Fibroblast of peridontal ligament (primary cell): Measurements from ENCODE around the gene PTGIS.

Experiments used
- DNase-seq: peaks from one replicate; pipeline ENCODE4 v3.0.0-alpha.2; 2010; ENCODE audit errors: extremely low read depth

Gene PTGIS

DNA sequence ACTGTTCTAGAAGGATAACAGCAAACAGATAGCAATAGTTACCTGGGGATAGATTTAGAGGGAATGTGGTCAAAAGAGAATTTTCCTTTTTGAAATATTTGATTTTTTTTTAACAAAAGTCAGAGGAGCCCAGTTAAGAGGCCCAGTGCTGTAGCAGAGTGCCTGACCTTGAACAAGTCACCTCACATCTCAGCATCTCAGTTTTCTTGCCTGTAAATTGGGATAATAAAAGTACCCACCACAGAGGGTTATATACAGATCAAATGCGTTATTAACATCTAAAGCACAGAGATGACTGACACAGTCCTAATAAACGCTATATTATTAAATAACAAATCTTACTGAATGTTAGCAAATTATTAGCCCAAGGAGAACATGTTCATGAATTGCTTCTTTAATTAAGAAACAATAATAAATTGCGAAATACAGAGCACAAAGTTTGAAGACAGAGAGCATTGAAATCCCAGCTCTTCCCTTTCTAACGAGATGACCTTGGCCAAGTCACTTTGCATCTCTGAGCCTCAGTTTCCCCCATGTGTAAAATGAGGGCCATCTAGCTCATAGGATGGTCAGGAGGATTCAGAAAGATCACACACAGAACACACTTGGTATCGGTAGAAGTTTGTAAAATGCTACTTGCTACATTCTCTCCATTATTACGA is 35.5 kb downstream of the PTGIS start:
- no peak for DNase-seq

DNA sequence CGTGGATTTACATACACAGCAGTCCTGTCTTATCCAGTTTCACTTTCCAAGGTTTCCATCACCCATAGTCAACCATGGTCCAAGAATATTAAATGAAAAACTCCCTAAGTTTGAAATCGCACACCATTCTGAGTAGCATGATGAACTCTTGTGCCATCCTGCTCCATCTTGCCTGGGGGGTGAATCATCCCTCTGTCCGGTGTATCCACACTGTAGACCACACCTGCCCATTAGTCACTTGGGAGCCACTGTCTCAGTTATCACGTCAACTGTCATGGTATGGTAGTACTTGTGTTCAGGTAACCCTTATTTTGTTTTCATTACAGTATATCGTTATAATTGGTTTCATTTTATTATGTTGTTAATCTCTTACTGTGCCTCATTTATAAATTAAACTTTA is 38.5 kb downstream of the PTGIS start:
- DNase-seq = no peak

DNA sequence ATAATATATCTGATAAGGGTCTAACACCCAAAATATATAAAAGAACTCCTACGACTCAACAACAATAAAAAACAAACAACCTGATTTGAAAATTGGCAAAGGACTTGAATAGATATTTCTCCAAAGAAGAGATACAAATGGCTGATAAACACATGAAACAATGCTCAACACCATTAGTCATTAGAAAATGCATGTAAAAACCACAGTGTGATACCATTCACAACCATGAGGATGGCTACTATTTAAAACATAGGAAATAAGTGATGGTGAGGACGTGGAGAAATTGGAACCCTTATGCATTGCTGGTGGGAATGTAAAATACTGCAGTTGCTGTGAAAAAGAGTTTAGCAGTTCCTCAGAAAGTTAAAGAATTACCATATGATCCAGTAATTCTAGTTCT is 41.4 kb downstream of the PTGIS start:
- no peak for DNase-seq

DNA sequence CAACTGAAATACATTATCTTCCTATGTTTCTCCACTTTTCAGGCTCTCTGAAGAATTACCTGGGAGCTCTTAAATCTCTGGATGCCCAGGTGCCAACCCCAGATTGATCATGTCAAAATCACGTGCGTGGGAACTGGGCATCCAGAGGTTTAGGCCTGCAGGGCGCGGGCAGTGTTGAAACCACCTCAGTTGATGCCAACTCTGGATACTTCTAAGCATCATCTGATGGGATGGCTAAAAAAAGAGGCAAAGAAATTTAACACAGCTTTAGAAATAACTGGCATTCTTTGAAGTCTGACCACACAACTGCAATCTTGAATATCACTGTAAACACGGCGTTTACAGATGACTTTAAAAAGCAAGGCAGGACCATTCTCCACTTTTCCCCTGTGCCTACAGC is 41.9 kb downstream of the PTGIS start:
- DNase-seq = peak; percentile 44

GRCh38 chr20:49523767-49524360 is 44.1 kb downstream of the PTGIS start:
- DNase-seq = no peak

GRCh38 chr20:49521356-49521755 is 46.6 kb downstream of the PTGIS start:
- no peak for DNase-seq

DNA sequence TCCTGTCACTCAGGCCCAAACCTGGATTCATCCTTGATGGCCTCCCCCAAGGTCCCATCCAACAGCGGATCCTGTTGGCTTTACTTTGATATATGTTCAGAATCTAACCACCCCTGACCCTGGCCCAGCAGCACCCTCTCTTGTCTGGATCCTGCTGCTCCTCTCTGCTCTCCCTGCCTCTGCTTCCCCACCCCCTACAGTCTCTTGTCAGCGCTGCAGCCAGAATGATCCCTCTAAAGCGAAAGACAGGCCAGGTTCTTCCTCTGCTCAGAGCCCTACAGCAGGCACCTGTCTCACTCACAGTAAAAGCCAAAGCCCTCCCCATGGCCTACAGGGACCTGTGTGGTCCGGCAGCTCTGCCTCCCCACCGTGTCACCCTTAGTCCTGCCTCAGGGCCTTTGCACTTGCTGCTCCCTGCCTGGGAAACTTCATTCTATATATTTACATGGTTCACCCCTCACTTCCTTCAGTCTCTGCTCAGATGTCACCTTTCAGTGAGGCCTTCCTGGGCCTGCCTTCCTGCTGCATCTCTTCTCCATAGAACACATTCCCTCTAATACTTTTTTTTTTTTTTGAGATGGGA is 48.1 kb downstream of the PTGIS start:
- no peak for DNase-seq

GRCh38 chr20:49519212-49519712 is 48.7 kb downstream of the PTGIS start:
- DNase-seq = no peak

- DNase-seq = no peak
These were observed 49.4 kb downstream of the PTGIS start for GRCh38 chr20:49518576-49518975.

- no peak for DNase-seq
These were observed 50.2 kb downstream of the PTGIS start for GRCh38 chr20:49517805-49518100.

DNA sequence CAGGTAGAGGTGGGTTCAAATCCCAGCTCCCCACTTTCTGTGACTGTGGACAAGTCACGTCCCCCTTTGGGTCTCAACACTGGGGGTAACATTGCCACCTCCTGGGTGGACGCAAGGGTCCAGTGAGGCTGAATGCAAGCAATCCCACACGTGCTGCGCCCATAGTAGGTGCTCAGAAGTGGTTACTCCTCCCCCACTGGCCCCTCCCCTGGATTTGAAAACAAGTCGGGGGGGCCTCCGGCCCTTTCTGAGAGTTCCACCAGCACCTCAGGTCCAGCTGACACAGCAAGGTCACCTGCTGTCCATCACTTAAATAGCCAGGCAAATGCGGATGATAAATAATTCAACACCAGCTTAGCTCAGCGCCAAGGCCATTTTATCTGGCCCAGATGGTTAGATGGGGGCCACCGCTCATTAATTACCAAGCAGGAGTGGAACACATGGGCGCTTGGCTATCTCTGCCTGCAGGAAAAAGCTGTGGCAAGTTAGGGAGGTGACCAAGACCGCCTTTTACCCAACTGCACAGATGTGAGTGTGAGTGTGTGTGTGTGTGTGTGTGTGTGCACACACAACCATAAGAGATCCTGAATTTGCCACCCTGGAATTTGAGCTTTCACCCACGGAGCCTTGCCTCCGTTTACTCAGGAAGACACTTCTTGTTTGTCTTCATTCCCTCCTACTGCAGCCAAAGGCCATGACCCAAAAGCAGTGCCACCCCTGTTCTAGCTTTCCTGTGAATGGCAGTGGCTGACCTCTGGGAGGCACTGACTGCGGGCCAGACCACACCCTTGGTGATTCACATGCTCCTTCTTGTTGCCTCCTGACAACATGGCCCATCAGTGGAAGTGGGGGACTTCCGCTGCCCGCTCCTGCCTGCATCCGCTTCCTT is 50.8 kb downstream of the PTGIS start:
- DNase-seq = no peak

- DNase-seq = no peak
These were observed 52.4 kb downstream of the PTGIS start for GRCh38 chr20:49515586-49515985.

- no peak for DNase-seq
These were observed 54.4 kb downstream of the PTGIS start for GRCh38 chr20:49513517-49513916.

- no peak for DNase-seq
These were observed 54.9 kb downstream of the PTGIS start for GRCh38 chr20:49513009-49513408.

DNA sequence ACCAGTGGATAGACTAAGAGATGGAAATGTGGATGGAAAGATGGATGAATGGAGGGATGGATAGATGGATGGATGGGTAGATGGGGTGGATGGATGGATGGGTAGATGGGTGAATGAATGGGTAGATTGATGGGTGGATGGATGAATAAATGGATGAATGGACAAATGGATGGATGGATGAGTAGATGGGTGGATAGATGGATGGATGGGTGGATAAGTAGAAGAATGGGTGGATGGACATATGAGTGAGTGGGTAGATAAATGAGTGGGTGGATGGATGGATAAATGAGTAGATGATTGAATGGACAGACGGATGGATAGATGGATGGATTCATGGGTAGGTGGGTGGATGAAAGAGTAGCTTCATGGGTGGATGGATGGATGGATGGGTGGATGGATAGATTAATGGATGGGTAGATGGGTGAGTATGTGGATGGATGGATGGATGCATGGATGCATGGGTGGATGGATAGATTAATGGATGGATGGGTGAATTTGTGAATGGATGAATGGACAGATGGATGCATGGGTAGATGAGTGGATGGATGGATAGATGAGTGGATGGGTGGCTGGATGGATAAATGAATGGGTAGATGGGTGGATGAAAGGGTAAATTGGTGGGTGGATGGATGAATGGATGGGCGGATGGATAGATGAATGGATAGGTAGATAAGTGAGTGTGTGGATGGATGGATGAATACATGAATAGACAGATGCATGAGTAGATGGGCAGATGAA is 56.0 kb downstream of the PTGIS start:
- DNase-seq = no peak

DNA sequence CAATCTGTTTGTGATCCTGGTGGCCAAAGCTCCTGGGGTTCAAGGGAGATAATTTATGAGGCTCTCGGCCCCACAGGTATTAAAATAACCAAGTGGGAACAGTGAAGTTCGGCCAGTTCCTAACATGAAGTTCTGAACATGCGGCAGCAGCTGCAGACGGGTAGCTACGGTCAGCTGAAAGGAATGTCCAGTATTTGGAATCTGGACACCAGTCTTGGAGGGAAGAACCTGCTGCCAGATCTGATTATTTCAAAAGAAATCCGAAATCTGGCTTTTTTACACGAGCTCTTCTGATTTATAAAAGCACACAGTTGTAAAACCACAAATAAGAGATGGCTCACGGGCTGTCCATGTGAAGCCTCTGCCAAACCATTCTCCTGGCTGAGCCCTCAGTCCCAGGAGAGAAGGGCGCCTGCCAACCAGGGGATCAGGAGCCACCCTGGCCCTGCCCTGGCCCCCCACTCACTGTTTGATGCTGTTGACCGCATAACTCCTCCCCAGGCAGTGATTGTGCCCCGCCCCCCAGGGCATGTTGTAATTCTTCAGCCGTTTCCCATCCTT is 57.3 kb downstream of the PTGIS start:
- peak; percentile 86 for DNase-seq

DNA sequence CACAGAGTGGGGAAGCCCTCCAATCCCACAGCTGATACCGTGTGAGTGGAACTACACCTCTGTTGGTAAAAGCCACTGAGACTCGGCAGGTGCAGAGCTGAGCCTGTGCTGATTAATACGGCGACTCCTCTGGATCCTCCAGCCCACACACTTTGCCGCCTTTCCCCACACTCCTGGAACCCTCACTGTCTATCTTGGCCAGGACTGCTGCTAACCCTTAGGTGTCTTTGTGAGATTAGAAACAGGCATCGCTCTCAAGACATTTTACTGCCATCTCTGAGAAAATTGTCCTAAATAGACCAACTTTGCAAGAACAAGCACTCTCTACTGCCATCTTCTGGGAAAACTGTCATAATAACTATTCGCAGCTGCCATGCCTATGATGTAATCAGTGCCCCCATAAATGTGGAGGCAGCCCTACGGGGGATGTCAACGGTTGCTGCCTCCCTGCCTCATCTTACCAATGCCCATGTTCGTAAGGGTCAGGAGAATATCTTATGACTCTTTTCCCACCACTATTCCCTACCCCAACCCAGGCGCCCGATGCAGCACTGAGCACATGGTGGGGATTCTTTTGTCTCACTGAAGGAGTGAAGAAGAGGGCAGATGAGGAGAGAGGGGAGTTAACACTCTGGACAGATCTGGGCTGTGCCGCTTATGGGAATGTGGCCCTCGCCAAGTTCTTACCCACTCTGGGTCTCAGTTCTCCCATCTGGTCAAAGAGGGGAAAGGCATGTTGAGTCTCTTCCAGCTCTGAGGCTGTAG is 59.3 kb downstream of the PTGIS start:
- DNase-seq = peak; percentile 70

- no peak for DNase-seq
These were observed 60.0 kb downstream of the PTGIS start for GRCh38 chr20:49507741-49508434.

GRCh38 chr20:49505518-49505917 is 62.4 kb downstream of the PTGIS start:
- peak; percentile 61 for DNase-seq

DNA sequence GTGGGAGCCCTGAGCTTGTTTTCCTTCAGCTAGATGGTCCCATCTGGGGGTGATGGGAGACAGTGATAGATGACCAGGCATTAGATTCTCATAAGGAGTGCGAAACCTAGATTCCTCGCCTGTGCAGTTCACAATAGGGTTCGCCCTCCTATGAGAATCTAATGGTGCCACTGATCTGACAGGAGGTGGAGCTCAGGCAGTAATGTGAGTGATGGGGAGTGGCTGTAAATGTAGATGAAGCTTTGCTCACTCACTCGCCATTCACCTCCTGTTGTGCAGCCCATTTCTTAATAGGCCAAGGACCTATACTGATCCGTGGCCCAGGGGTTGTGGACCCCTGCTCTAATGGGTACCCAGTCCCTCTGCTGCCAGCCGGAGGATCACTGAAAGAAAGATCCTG is 64.8 kb downstream of the PTGIS start:
- DNase-seq = no peak
